Islet of Langerhans (tissue), 1 donor: ENCODE results near the gene B3GALNT2.
A peak's percentile ranks its signal among the peaks of the same experiment; 100 is the strongest.

Source experiments
- FAIRE-seq: peaks from one replicate; lab custom pipeline; 2011; peaks lifted over from hg19 to GRCh38; lab: Jason Lieb, UNC

B3GALNT2 gene

DNA sequence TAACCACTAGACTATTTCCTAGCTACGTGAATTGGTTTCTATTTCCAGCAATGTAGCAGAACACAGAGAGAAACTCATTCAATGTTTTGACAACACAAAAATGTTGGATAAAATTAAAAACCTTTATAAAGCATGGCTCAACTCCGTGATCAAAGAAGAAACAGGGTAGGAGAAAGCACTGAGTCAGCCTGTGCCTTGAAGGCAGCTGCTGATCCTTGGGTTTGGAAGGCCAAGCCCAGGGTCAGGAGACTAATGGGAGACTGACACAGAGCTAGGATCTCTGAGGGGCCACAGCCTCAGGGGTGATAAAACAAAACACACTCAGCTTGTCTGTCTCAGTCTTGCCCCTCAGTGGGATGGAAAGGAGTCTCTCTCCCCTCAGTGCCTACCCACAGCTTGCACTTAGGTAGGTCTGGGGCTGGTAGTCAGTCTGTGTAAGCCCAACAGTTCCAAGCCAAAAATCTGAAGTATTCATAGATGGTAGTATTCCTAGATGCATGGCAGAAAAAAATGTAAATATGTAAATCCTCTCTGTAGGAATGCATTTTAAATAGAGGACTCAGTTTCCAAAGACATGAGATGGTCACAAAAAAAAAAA is 53.3 kb downstream of the B3GALNT2 start:
- no peak for FAIRE-seq

DNA sequence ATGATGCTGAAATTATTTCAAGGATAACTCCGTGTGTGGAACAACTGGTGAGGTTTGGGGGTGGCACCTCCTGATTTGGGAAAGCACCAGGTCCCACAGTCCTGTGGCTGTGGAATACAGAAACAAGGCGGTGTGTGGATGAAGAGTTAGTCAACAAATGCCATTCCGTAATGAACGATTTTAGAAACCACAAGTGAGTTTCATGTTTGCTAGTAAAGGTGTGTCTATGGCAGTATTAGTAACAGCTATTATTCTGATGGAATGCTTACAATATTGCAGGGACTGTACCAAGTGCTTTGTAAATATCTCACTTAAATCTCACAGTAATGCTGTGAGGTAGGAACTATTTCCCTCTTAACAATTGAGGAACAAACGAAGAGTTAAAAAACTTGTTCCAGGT is 53.8 kb downstream of the B3GALNT2 start:
- no peak for FAIRE-seq

DNA sequence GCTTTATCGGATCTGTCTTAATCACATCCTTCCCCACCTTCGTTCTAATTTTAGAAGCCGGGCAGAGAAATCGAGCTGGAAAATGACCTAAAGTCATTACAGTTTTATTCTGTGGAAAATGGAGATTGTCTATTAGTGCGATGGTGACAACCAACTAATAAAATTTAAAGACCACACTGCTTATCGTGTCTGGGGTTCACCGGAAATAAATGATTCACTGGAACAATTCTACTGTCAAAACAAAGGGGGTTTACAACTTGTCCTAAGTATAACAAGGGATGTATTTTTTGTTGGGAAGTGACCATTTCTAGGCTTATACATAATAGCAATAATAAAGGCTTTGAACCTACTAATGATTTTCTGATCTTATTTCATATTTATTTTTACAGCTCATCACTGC is 55.6 kb downstream of the B3GALNT2 start:
- FAIRE-seq: no peak

DNA sequence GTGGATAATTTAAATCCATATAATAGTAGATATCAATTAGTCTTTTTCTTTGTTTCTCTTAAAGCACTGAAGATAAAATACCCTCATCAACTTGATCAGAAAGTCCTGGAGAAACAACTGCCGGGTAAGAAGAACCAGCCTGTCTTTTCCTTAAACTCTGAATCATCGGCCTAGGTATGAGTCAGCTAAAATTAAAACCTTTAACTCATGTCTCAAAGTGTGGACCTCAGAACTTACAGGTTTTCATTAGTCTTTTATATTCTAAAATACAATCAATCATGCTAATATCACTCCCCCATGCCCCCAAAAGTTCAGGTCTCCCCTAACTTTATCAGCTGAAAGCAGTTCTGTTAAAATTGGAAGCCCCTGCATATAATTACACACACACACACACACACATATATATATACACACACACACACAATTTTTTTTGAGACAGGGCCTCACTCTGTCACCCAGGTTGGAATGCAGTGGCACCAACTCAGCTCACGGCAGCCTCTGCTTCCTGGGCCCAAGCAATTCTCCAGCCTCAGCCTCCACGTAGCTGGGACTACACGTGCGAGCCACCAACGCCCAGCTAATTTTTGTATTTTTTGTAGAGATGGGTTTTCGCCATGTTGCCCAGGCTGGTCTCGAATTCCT is 61.3 kb downstream of the B3GALNT2 start:
- FAIRE-seq: peak; percentile 80

DNA sequence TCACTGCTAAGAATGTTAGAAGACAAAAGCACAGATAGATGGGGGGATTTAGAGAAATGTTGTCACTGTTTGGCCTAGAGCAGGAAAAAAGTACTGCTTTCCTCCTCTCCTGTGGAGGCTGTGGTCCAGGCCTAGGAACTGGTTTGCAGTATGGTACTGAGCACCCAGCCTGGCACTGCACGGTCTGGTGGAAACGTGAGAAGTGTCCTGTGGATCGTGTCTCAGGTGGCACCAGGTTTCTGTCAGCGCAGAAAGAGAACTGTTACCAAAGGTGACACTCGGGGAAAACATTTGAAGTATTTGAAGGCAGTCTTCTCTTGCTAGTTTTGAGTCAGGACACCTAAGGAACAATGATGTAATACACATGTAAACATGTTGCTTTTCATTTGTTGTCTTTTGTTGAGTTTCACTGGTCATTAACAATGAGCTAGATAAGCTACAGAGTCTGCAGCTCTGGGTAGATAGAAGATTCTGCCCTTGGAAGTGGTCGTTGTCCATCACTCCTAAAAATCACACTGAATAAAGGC is 63.0 kb downstream of the B3GALNT2 start:
- FAIRE-seq: no peak

DNA sequence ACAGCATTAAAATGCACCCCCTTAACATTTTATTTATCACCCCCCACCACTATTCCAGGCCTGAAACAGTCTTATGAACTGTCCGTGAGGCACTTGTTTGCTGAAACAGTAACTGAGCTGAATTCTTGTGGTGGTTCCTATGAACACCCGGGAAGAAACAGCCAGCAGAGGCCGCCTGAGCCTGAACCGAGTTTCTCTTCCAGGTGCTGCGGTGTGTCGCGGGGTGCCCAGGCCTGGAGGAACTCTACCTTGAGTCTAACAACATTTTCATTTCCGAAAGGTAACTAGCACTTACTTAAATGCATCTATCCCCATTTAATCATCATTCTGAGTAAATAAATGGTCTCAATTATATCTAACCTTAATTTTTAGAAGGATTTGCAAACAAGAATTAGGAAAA is 70.3 kb downstream of the B3GALNT2 start:
- no peak for FAIRE-seq

DNA sequence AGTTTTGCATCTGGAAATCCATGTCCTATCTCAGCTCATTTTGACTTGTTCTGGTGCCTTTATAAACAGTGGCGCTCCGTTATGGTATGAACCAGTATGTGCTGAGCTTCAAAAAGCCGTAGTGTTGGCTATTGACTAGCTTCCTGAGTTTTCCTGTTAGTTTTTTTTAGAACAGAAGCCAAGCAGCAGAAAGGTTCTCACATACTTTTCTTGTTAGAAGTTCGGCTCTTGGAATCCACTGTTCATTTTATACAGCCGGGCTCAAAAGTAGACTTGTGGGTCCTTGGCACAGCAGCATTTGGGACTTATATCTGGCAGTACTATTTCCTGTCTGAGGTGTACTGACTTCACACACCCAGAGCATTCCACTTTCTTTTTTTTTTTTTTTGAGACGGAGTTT is 73.3 kb downstream of the B3GALNT2 start:
- no peak for FAIRE-seq

DNA sequence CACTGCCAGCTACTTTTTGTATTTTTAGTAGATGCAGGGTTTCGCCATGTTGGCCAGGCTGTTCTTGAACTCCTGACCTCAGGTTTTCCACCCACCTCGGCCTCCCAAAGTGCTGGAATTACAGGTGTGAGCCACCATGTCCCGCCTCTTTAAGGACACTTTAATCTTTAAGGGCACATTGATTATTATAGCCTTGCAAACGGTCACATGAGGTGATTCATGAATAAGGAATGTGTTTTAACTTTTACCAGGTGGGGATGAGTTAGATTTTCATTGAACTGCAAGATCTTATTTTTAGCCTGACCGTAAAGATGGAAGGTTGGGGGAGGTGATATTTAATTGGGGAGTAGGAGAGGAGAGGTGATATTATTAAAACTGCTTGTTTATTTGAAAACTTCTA is 75.1 kb downstream of the B3GALNT2 start:
- no peak for FAIRE-seq

DNA sequence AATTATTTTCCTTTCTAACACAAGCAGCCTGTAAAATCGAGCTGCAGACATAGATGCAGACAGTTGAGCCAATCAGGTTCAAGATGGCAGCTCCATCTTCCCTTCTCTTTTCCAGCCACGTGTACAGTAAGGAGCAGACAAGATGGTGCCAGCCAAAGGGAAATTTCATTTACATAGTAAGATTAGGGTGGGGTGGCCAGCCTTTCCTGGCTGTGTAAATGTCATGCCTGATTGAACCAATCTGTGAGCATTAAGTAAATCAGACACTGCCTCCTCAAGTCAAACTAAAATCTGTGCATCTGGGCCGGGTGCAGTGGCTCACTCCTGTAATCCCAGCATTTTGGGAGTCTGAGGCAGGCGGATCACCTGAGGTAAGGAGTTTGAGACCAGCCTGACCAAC is 76.8 kb downstream of the B3GALNT2 start:
- FAIRE-seq: no peak

DNA sequence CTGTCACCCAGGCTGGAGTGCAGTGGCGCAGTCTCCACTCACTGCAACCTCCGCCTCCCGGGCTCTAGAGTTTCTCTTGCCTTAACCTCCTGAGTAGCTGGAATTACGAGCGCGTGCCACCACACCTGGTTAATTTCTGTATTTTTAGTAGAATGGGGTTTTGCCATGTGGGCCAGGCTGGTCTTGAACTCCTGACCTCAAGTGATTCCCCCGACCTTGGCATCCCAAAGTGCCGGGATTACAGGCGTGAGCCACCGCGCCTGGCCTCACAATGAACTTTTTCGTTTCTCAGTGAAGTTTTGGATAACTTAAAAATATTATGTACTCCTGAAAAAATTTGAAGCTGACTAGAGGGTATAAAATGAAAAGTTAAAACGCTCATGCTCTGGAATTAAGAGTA is 77.6 kb downstream of the B3GALNT2 start:
- no peak for FAIRE-seq

DNA sequence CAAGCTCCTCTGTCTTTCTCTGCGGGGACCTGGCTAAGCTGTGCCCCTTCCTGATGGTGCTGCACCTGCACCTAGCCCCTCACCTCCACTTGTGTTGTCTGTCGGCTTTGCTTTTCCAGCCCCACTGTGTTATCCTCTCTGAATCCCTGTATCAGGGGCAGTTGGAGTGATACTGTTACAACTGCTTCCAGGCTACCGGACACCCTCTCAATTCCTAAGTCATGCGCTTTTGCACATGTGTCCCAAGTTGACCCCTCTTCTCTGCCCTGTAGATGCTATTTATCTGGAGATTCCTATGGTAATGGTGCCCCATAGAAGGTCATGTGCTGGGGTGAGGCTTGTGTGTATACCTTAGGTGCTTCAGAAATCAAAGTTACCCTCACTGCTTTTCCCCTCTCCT is 78.1 kb downstream of the B3GALNT2 start:
- no peak for FAIRE-seq

DNA sequence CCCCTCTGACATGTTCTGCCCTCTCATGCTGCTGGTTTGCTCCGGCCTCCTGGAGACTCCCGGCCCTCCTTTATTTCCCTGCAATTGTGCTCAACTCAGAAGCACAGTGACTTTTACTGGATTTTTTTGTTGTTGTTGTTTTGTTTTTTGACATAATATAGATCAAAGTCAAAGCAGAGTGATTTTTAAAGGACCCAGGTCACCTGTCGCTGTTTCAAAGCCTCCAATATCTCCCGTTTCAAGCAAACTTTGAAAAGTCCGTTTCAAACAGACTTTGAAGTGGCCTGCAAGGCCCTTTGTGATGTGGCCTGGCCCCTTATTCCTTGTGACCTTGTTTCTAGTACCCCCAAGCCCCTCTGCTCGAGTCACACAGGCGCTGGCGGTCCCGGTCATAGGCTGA is 78.9 kb downstream of the B3GALNT2 start:
- no peak for FAIRE-seq

DNA sequence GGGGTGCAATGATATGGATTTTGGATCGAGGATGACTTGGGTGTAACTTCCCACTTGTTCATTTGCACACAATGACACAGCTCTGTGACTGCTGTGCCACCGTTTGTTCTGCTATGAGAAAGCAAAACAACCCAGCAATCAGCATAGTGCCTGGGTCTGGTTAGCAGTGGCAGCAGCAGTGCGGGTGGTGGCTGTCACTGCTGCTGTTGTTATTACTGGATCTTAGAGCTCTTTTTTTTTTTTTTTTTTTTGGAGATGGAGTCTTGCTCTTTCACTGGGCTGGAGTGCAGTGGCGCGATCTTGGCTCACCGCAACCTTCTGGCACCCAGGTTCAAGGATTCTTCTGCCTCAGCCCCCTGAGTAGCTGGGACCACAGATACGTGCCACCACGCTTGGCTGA is 80.2 kb downstream of the B3GALNT2 start:
- FAIRE-seq: no peak

DNA sequence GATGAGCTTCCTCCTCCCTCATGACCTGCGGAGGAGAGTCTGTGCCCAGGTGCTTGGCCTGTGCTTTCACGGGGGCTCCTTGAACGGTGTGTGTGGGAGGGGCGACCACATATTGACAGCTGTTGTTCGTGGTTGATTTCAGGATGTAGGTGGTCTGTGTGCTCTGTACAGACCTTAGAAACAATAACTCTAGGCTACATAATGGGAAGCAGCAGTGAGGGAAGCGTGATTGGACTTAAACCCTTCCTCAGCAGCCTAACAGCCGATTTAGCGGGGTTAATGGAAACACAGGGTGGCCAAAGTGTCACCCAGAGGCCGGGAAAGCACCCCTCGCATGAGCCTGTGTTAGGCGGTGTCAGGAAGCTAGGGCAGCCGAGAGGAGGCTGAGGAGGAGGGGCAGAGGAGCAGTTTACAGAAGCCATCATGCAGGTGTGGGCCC is 81.0 kb downstream of the B3GALNT2 start:
- no peak for FAIRE-seq

DNA sequence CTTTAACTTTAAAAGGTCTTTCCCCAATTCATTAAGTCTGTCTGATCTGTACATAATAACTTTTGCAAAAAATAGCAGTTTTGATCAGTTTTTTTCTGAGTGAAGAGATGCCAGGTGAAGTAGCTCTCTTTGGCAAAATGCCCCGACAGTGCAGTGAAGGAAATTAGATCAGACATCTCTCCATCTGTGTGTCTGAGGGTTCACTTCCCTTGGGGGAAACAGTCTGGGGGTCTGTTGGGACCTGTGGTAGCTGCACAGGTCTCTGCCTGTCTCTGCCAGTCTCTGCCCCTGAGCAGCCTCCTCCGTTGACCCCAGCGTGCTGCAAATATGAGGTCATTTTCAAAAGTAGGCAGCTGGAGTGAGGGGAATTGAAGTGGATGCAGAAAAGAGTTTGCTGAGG is 82.5 kb downstream of the B3GALNT2 start:
- FAIRE-seq: no peak

DNA sequence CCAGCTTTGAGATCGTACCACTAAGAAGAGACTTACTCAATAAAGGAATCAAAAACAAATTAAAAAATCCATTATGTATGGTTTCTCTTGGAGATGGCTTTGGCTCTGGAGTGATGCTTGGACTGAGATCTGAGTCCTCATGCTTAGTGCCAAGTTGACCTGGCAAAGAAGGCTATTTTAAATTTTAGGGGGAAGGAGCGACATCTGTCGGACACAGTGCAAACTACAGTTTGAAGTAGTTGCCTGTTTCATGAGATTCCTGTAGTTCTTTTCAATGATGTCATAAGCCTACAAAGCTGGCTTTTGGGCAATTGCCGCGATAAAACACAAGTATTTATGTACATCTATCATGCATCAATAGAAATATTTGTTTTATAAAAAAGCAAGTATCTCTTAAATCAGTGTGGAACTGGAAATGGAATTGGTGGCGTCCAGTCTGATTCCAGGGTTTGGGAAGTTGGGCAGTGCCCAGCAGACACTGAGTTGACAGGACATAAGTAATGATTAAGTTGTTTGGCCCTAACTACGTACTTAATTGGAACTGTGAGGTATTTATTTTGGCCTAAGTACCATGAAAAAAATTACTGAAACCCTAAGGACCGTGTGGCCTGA is 87.1 kb downstream of the B3GALNT2 start:
- FAIRE-seq: peak; percentile 76

DNA sequence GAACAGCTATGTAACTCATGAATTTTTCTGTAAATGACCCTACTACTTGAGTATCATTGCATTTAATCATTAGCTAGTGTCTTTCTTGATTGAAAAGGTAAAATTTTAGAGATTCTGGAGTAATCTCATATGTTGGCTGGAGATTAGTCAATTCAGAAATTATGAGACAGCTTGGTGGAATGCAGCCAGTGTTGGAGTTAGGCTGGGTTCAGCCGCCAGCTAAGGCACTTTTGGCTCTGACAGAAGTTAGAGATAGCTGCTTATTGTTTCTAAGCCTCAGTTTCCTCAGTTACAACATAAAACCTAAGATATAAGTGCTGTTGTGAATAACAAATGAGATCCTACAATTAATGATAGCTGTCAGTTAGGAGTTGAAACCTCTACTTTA is 87.6 kb downstream of the B3GALNT2 start:
- no peak for FAIRE-seq

DNA sequence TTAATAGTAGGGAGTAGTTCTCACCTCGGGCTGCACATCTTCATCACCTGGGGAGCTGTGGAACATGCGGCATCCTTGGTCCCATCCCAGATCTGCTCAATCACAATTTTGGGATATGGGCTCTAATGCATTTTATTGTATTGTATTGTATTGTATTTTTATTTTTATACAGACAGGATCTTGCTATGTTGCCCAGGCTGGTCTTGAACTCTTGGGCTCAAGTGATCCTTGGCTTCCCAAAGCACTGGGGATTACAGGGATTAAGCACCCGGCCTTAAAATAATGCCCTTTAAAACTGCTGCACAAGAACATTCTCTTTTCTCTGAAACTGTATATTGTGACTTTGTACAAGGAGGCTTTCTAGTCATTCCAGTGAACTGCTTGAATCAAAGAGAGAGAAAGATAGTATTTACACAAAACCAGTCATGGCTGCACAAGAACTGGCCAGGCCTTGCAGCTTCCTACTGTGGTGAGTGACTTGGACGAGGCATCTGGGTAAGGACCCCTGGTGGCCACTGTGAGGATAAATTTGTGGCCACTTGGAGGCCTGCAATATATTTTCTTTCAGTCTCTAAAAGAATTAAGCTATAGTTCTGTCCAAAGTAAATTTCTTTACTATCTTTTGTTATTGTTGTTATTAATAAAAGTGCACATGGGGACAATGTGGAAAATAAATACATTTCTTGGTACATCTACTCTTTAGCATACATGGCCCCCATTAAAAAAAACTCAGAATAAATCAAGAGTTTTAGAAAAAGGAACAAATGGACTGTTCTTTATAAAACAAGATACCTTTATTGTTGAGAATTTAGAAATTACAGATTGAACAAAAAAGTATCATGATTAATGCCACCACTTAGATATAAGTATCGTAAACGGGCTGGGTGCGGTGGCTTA is 89.0 kb downstream of the B3GALNT2 start:
- peak; percentile 55 for FAIRE-seq

DNA sequence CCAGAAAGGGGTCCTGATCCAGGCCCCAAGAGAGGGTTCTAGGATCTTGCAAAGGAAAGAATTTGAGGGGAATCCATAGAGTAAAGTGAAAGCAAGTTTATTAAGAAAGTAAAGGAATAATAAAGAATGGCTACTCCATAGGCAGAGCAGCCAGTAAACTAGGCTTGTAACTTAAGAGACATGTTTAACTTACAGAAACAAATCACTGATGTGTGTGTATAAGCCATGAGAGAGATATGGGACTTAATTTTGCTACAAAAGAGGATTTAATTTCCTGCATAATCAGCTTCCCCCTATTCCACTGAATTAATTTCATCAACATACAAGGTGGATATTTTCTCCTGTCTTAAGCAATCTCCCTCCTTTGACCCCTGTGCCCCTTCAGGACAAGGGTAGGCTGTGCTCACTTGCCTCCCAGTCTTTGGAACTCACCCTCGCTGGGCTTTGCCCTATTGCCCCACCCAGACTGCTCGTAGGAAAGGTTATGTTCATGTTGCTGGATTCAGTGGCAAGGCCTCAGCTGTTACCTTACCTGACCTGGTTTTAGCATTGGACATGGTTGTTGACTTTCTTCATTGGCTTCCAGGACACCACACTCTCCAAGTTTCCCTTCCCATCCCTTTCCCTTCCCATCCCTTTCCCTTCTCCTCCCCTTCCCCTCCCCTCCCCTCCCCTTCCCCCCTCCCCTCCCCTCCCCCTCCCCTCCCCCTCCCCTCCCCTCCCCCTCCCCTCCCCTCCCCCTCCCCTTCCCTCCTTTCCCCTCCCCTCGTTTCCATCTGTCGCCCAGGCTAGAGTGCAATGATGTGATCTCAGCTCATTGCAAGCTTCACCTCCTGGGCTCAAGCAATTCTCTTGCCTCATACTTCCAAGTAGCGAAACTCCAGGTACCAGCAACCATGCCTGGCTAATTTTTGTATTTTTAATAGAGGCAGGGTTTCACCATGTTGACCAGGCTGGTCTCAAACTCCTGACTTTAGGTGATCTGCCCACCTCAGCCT is 92.5 kb downstream of the B3GALNT2 start:
- no peak for FAIRE-seq

DNA sequence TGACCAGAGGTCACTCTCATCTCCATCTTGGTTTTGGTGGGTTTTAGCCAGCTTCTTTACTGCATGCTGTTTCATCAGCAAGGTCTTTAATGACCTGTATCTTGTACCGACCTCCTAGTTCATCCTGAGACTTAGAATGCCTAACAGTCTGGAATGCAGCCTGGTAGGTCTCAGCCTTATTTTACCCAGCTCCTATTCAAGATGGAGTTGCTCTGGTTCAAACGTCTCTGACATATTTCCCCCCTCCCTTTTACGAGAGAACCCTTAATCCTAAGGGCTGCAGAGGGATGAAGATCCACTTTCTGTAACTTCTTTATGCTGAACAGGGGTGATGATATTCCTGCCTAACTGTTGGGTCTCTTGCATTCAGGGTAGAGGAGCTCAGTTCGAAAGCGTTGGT is 93.8 kb downstream of the B3GALNT2 start:
- FAIRE-seq: no peak

DNA sequence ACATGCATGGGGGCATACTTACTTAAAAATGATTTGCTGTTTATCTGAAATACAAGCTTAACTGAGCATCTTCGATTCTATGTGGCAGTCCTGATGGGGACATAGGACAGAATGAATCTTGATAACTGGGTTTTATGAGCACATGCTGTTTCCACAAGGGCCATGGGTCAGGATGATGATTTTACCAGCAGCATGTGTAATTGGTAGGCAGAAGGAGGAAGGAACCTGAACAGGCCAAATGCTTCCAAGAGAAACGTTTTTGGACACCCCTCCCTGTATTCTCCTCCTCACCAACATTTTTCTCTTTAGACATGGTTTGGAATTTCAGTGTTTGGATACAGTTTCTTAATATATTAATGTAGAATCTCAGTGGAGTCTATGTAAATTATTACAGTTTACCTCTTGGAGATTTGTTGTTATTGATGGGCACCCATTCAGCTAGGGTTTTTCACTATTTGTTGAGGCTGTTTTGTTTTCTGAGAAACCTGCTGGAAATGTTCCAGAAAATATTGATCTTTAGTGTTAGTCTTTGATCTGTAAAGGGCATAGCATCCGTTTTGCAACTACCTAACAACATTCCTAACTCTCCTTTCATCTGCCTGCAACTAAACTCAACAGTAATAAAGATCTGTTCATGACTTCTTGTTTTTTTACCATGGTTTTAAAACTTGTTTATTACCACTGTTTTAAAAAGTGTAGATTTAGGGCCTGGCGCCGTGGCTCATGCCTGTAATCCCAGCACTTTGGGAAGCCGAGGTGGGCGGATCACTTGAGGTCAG is 95.0 kb downstream of the B3GALNT2 start:
- FAIRE-seq: no peak
